ENCODE results near the gene ANKLE1. TPM values are rescaled to one million over a fixed set of nuclear protein-coding genes. Genes with fewer than 3 reads are reported as not detected.
"Not testable (repeated sequence)": the region's sequence is repeated elsewhere in the genome, so short reads cannot be mapped to it uniquely, and the experiment has no call there.

Gene ANKLE1
- total RNA-seq, 2 donors from 2014 or later: 0.51 TPM; not detected in 1

DNA sequence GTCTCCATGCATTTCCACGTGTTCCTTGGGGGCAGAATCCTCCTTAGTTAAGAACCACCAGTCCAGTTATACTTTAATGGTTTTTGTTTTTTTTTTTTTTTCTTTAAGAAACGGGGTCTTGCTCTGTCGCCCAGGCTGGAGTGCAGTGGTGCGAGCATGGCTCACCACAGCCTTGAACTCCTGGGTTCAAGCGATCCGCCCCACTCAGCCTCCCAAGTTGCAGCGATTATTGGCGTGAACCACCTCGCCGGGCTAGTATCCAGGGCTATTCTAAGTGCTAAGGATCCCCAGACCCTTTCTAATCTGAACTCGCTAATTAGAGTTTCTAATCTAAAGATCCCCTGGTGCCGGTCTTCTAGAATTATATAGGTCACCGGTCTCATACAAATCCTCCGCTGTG is 11.9 kb downstream of the ANKLE1 start:
- Histone ChIP-seq H3K27me3 (no peaks in the 10 kb centered on the region), H3K4me3 (no peak overlapping the region), H3K4me1 (peaks cover 0 to 17% of the 10 kb centered on the region in 2 donors), H3K9me3 (no peaks in the 10 kb centered on the region), H3K27ac (no peak overlapping the region), H3K36me3 (peaks cover 6% of the 10 kb centered on the region)
- TF ChIP-seq, protein P1, sequence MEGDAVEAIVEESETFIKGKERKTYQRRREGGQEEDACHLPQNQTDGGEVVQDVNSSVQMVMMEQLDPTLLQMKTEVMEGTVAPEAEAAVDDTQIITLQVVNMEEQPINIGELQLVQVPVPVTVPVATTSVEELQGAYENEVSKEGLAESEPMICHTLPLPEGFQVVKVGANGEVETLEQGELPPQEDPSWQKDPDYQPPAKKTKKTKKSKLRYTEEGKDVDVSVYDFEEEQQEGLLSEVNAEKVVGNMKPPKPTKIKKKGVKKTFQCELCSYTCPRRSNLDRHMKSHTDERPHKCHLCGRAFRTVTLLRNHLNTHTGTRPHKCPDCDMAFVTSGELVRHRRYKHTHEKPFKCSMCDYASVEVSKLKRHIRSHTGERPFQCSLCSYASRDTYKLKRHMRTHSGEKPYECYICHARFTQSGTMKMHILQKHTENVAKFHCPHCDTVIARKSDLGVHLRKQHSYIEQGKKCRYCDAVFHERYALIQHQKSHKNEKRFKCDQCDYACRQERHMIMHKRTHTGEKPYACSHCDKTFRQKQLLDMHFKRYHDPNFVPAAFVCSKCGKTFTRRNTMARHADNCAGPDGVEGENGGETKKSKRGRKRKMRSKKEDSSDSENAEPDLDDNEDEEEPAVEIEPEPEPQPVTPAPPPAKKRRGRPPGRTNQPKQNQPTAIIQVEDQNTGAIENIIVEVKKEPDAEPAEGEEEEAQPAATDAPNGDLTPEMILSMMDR (IDR thresholded peaks at IDR 0.05): no peak
- DNase-seq (ENCODE audit: low spot score): no peak

DNA sequence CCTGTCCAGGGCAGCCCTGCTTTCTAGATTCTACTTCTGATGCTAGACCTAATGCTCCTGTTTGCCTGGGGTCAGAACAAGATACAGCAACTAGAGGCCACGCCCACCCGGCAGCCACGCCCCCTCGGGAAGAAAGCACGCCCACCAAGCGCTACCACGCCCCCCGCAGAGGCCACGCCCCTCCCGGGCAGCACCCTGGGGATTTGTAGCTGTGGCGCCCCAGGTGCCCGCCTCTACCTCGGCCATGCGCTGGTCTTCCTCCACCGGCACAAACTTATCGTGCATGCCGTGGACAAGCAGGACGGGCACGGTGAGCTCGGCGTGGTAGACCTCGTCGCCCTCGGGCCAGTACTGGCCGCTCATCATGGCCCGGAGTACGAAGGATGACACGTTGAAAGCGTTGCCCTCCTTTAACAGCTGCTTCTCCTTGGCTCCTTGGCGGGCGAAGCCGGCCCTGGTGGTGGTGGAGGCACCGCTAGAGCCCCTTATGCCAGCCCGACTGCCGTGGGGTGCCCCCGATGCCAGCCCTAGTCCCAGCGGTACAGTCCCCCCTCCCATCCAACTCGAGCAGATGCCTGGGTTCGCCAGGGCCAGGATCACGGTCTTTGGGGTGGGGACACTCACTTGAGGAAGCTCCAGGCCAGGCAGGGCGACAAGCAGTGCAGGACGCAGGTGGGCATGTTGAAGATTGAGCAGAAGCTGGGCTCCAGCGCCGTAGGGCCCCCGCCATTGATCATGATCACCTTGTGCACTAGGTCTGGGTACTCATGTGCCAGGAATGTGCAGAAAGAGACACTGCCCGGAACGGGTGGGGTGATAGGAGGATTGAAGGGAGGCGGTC is 12.6 kb downstream of the ANKLE1 start:
- TF ChIP-seq, protein P1 (IDR thresholded peaks at IDR 0.05): no peak
- peaks cover 0 to 17% of the 10 kb centered on the region in 2 donors for H3K4me1 ChIP-seq
- DNase-seq (ENCODE audit: low spot score): no peak
- H3K36me3 ChIP-seq: peaks cover 6% of the 10 kb centered on the region
- no peaks in the 10 kb centered on the region for H3K9me3 ChIP-seq
- no peaks in the 10 kb centered on the region for H3K27me3 ChIP-seq
- H3K4me3 ChIP-seq: no peak overlapping the region
- no peak overlapping the region for H3K27ac ChIP-seq

DNA sequence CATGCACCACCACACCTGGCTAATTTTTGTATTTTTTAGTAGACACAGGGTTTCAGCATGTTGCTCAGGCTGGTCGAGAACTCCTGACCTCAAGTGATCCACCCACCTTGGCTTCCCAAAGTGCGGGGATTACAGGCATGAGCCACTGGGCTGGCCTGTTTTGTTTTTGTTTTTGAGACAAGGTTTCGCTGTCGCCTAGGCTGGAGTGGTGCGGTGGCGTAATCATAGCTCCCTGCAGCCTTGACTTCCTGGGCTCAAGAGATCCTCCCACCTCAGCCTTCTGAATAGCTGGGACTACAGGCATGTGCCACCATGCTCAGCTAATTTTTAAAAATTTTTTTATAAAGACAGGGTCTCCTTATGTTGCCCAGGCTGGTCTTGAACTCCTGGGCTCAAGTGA is 13.8 kb downstream of the ANKLE1 start:
- H3K9me3 ChIP-seq; H3K36me3 ChIP-seq; H3K4me3 ChIP-seq; H3K4me1 ChIP-seq; DNase-seq (ENCODE audit: low spot score); H3K27ac ChIP-seq; H3K27me3 ChIP-seq: not testable (repeated sequence)

GRCh38 chr19:17296273-17296672 is 14.6 kb downstream of the ANKLE1 start:
- TF ChIP-seq, protein P1 (IDR thresholded peaks at IDR 0.05): no peak
- no peak for DNase-seq (ENCODE audit: low spot score)
- no peaks in the 10 kb centered on the region for H3K9me3 ChIP-seq
- no peak overlapping the region for H3K27ac ChIP-seq
- H3K4me3 ChIP-seq: no peak overlapping the region
- H3K36me3 ChIP-seq: peaks cover 6% of the 10 kb centered on the region
- no peaks in the 10 kb centered on the region for H3K27me3 ChIP-seq
- H3K4me1 ChIP-seq: peaks cover 0 to 10% of the 10 kb centered on the region in 2 donors

DNA sequence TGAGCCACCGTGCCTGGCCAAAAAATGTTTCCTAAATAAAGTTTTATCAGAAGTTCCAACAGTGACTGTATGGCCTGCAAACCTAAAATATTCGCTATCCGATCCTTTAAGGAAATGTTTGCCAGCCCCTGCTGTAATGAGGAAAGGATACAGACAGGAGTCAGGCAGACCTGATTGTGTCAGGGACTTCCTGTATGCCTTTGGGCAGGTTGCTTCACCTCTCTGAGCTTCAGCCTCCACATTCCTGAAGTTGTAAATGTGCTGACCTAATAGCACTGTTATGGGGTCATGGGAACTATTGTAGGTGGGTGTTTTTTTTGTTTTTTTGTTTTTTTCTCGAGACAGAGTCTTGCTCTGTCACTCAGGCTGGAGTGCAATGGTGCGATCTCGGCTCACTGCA is 15.3 kb downstream of the ANKLE1 start:
- Histone ChIP-seq H3K4me1 (peaks cover 0 to 10% of the 10 kb centered on the region in 2 donors), H3K27me3 (no peaks in the 10 kb centered on the region), H3K27ac (no peak overlapping the region), H3K36me3 (peaks cover 6% of the 10 kb centered on the region), H3K9me3 (no peaks in the 10 kb centered on the region), H3K4me3 (no peak overlapping the region)
- TF ChIP-seq, protein P1 (IDR thresholded peaks at IDR 0.05): no peak
- no peak for DNase-seq (ENCODE audit: low spot score)

- no peak for DNase-seq (ENCODE audit: low spot score)
- H3K27me3 ChIP-seq: no peaks in the 10 kb centered on the region
- H3K4me1 ChIP-seq: peaks cover 0 to 36% of the 10 kb centered on the region in 2 donors
- no peak overlapping the region for H3K27ac ChIP-seq
- peaks cover 6% of the 10 kb centered on the region for H3K36me3 ChIP-seq
- TF ChIP-seq, protein P1 (IDR thresholded peaks at IDR 0.05): no peak
- H3K9me3 ChIP-seq: no peaks in the 10 kb centered on the region
- H3K4me3 ChIP-seq: no peak overlapping the region
Measured at GRCh38 chr19:17300992-17301619, 19.4 kb downstream of the ANKLE1 start.
